SH-SY5Y (cell line): ENCODE results near the gene KDM5B.

Experiments used
- GATA2 ChIP-seq: IDR thresholded peaks from 2 replicates; pipeline ENCODE4 v1.6.1; 2011; ENCODE audit warnings: mild to moderate bottlenecking, low read depth, low read length
- GATA3 ChIP-seq: IDR thresholded peaks from 2 replicates; pipeline ENCODE4 v1.6.1; 2011; ENCODE audit warnings: low read depth, mild to moderate bottlenecking, low read length, moderate library complexity

Gene KDM5B

GRCh38 chr1:202694314-202694713 is 113.9 kb downstream of the KDM5B start:
- TF ChIP-seq GATA3 (no peak), GATA2 (no peak)

GRCh38 chr1:202692959-202693555 is 115.2 kb downstream of the KDM5B start:
- no peak for TF ChIP-seq GATA2
- TF ChIP-seq GATA3 = no peak

DNA sequence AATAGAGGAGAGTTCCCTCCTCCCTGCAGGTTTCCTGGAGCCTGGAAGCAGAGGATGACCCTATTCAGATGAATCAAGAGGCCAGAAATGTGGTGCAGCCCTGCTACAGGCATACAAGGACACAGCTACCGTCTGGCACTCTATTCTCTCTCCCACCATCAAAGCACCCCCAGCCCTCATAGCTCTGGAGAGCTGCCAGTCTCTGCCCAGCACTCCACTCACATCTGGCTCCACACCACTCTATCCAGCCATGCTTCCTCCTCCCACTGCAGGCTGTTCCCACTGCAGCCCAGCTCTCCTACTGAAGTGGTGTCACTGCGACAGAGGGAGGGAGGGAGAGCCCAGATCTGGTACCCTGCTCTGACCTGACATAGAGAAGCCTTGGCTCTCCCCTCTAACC is 116.4 kb downstream of the KDM5B start:
- TF ChIP-seq GATA3 = no peak
- no peak for TF ChIP-seq GATA2

DNA sequence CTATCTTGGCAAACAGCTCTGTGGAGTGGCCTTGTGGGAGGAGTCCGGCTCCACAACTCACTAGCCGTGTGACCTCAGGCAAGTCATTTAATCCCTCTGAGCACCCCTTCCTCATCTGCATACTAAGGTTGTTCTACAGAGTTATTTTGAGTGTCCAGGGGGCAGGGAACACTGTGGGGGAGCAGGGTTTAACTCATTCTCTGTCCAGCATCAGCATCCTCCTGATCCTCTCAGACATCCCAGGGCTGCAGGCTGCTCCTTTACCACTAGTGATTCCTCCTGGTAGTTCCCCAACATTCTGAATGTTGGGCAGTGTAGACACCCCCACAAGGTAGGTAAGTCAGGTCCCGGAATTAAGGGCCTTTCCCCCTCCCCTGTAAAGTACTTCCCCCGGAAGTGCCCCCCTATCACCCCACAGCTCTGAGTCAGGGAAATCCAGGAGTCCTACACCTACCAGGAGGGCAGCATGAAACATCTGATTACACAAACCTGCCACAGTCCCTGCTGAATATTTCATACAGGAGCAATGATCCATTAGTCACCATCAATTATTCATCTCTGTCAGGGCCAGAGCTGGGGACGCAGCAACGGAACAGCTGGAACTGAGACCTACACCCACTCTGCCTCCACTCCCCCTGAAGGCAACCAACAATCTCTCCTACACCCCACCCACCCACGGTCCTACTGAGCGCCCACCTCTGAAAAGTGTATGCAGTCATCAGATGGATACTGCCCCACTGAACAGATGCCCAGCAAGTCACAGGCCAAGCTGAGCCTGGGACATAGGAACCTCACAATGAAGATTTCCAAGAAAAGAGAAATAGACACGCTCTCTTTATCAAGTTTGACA is 118.5 kb downstream of the KDM5B start:
- no peak for TF ChIP-seq GATA3
- no peak for TF ChIP-seq GATA2

GRCh38 chr1:202689082-202689481 is 119.1 kb downstream of the KDM5B start:
- no peak for TF ChIP-seq GATA3
- no peak for TF ChIP-seq GATA2

- TF ChIP-seq GATA3 (no peak), GATA2 (no peak)
Measured at GRCh38 chr1:202688401-202688800, 119.8 kb downstream of the KDM5B start.

DNA sequence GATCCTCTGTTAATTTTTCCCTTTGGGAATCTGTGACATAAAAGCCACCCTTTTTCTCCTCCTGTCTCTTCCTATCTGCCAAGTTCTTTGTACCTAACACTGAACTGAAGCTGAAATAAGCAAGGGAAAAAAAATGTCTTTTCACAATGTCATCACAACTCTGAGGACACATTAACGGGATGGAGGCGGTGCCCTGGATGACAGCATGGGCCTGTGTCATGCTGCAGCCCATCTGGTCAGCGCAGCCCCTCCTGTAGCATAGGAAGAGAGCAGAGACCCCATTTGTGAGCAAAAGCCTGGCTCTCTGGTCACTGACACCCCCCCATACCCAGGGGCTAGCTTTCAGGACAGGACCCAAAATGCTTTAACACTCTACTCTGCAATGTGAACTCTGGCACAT is 120.4 kb downstream of the KDM5B start:
- TF ChIP-seq GATA3 = no peak
- no peak for TF ChIP-seq GATA2

DNA sequence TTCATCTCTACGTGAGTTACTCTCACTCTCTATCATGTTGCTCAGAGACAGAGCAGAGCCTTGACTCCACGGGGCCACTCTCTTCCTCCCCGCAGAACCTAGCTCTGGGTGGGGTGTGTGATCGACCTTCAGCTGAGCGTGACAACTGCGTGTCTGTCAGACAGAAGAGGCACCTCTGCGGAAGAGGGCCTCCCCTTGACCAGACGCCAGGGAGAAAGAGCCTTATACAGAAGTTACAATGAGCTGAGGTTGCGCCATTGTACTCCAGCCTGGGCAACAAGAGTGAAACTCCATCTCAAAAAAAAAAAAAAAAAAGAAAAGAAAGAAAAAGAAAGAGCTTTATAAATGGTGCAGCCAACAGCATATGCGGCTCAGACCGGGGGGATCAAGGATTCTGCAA is 120.9 kb downstream of the KDM5B start:
- TF ChIP-seq GATA2 (no peak), GATA3 (no peak)

DNA sequence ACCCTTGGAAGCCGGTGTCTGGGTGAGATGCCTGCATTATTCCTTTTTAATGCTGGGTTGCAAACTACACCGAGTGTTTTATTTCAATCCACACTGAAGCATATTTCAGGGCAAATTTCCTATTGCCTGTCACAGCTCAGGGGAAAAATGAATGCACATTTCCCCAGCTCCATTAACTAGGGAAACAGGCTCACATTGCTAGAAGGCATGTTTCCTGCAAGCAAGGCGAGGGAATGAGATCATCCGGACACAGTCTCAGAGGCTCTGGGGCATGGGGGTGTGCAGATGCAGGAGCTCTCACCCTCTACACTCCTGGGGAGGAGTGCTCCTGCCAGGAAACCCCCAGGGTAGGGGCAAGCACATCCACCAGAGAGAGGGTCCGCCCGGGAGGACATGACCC is 122.6 kb downstream of the KDM5B start:
- TF ChIP-seq GATA2 = no peak

- TF ChIP-seq GATA2 (no peak), GATA3 (no peak)
Measured at GRCh38 chr1:202684716-202685115, 123.5 kb downstream of the KDM5B start.

- TF ChIP-seq GATA3 = no peak
- no peak for TF ChIP-seq GATA2
Measured at GRCh38 chr1:202683029-202683428, 125.2 kb downstream of the KDM5B start.

GRCh38 chr1:202682477-202682876 is 125.7 kb downstream of the KDM5B start:
- TF ChIP-seq GATA2 (no peak), GATA3 (no peak)

GRCh38 chr1:202681736-202682420 is 126.3 kb downstream of the KDM5B start:
- TF ChIP-seq GATA2 (no peak), GATA3 (no peak)

DNA sequence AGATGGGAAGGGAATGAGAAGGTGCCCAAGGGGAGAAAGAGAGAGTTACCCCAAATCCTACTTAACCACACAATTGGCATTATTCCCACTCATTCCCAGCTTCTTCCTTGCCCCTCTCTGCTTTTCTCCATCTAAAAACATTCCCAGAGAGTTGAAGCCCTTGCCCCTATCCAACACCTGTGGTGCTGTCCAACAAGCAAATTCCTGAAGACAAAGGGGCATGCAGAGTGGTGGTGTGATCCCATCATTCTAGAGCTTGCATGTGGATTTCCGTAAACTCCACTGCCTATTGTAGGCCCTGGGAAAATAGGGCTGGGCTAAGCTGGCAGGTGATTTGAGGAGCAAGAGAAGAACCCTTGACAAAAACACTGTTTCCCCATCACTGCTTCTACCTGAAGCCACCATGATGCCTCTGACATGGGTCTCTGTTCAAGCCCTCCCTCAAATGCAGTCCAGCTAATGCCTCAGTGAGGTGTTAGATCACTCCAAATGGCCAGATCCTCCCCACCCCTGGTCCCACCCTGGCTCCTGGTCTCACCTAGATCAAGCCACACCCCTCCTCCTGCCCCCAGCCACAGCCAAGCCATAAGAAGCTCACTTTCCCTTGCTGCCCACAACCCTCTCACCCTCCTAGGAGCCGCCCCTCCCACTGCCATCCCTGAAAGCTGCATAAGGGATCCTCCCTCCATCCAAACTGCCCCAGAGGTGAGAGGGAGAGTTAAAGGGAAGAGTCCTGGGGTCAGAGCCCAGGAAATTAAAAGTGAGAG is 127.5 kb downstream of the KDM5B start:
- TF ChIP-seq GATA2 (no peak), GATA3 (no peak)
